Measurements from ENCODE around the gene DHRS3.

The DHRS3 gene

DNA sequence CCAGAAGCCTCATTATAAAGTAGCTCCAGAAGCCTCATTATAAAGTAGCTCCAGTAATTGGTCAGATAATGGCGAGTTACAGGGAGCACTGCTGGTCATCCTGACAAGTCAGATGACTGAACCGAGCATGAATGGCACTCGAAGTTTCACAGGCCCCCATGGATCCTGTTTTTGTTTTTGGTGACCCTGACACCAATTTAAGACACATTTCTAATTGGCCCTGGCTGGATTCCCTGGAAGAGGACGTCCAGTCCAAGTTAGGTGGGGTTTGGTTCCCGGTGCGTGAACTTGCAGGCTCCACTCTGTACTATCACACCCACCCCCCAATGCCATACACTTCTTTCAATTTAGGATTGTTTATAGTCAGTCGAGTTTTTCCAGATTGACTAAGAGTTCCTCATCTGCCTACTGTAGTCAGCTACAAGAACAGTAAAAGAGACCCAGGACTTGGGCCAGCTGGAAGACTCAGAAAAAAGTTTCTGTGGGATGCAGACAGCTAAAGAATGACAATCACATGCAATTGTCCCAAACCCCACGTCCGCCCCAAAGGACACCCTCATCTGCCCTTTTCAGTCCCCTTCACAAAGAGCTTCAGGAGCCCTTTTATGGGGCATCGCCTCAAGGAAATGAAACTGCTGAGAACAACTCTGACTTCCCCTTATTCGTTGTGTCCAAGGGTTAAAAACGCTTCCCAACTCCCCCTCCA lies 2.7 kb downstream of the DHRS3 start:
- no peaks in the 10 kb centered on the region for H3K36me3 ChIP-seq (replicated peaks; ENCODE audit: low read depth, low read length)
- H3K27me3 ChIP-seq (ENCODE audit: low read depth, low read length) = no peaks in the 10 kb centered on the region
- H2AFZ ChIP-seq (ENCODE audit: low read depth, low read length) = no peak overlapping the region
- no peak overlapping the region for H3K4me2 ChIP-seq (ENCODE audit: low read length)
- H3K4me3 ChIP-seq (ENCODE audit: low read length) = no peak overlapping the region
- no peaks in the 10 kb centered on the region for H3K9me3 ChIP-seq (ENCODE audit: insufficient read depth, low read length)
- H4K20me1 ChIP-seq (ENCODE audit: insufficient read depth, low read length) = no peaks in the 10 kb centered on the region
- H3K4me1 ChIP-seq (ENCODE audit: low read length) = peaks cover 8% of the 10 kb centered on the region
- H3K27ac ChIP-seq (ENCODE audit: low read length) = no peak overlapping the region
- H3K79me2 ChIP-seq (ENCODE audit: low read length) = no peaks in the 10 kb centered on the region
- TF ChIP-seq, protein P1, sequence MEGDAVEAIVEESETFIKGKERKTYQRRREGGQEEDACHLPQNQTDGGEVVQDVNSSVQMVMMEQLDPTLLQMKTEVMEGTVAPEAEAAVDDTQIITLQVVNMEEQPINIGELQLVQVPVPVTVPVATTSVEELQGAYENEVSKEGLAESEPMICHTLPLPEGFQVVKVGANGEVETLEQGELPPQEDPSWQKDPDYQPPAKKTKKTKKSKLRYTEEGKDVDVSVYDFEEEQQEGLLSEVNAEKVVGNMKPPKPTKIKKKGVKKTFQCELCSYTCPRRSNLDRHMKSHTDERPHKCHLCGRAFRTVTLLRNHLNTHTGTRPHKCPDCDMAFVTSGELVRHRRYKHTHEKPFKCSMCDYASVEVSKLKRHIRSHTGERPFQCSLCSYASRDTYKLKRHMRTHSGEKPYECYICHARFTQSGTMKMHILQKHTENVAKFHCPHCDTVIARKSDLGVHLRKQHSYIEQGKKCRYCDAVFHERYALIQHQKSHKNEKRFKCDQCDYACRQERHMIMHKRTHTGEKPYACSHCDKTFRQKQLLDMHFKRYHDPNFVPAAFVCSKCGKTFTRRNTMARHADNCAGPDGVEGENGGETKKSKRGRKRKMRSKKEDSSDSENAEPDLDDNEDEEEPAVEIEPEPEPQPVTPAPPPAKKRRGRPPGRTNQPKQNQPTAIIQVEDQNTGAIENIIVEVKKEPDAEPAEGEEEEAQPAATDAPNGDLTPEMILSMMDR (IDR thresholded peaks at IDR 0.05; ENCODE audit: low read depth, low read length) = no peak
- TF ChIP-seq EZH2phosphoT487 (IDR thresholded peaks at IDR 0.05; ENCODE audit: low read depth) = no peak
- no peak overlapping the region for H3K9ac ChIP-seq (ENCODE audit: low read length)

DNA sequence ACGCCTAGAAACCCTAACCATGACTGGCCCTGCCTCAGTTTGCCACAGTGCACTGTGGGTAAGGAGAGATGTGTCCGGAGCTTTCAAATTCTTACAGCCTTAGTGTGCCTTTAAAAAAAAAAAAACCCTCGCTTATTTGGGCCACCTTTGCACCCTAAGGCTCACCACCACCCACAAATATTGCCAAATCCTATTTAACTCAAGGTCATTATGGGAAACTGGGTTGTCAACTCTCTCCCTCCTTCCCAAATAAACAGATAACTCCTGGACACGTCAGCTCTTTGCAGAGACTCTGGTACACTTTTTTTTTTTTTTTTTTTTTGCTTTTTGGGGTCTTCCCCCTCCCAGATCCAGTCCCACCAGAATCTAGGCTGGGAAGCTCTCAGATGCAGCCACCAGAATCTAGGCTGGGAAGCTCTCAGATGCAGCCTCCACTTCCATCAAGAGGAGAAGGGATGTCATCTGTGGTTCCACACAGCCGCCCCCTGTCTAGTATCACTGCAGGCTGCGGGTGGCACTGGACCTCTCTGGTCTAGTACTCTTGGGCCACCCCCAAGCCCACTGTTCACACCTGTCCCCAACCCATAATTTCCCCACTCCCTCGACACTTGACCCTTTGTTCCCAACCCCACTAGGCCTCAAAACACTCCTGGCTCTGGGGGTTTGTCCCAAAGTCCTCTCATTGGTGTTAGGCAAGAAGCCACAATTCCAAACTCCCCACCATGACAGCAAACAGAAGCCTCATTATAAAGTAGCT lies 3.4 kb downstream of the DHRS3 start:
- H2AFZ ChIP-seq (ENCODE audit: low read depth, low read length) = no peak overlapping the region
- no peak overlapping the region for H3K27ac ChIP-seq (ENCODE audit: low read length)
- no peaks in the 10 kb centered on the region for H3K27me3 ChIP-seq (ENCODE audit: low read depth, low read length)
- H3K36me3 ChIP-seq (replicated peaks; ENCODE audit: low read depth, low read length) = no peaks in the 10 kb centered on the region
- no peak for TF ChIP-seq EZH2phosphoT487 (IDR thresholded peaks at IDR 0.05; ENCODE audit: low read depth)
- TF ChIP-seq, protein P1 (IDR thresholded peaks at IDR 0.05; ENCODE audit: low read depth, low read length) = no peak
- H3K4me3 ChIP-seq (ENCODE audit: low read length) = no peak overlapping the region
- no peaks in the 10 kb centered on the region for H3K9me3 ChIP-seq (ENCODE audit: insufficient read depth, low read length)
- H3K79me2 ChIP-seq (ENCODE audit: low read length) = no peaks in the 10 kb centered on the region
- H3K9ac ChIP-seq (ENCODE audit: low read length) = no peak overlapping the region
- no peak overlapping the region for H3K4me2 ChIP-seq (ENCODE audit: low read length)
- H4K20me1 ChIP-seq (ENCODE audit: insufficient read depth, low read length) = no peaks in the 10 kb centered on the region
- peaks cover 8% of the 10 kb centered on the region for H3K4me1 ChIP-seq (ENCODE audit: low read length)

DNA sequence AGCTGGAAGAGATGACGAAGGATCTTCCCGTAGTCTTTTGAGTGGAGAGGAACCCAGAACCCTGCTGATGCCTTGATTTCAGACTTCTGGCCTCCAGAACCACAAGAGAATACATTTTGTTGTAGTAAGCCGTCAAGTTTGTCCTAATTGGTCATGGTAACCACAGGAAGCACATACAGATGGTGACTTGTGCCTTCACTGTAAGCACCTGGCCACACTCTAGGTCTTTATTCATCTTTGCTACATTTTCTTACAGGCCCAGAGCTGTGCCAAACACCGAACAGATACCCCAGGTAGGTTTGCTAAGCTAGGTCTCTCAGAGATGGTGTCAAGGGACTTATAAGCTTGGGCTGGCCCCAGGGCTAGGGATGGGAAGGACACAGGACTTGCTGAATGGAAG lies 4.8 kb downstream of the DHRS3 start:
- Histone ChIP-seq H4K20me1 (ENCODE audit: insufficient read depth, low read length) (no peaks in the 10 kb centered on the region), H3K9ac (ENCODE audit: low read length) (no peak overlapping the region), H3K79me2 (ENCODE audit: low read length) (no peaks in the 10 kb centered on the region), H2AFZ (ENCODE audit: low read depth, low read length) (no peak overlapping the region), H3K27ac (ENCODE audit: low read length) (no peak overlapping the region), H3K4me2 (ENCODE audit: low read length) (no peak overlapping the region), H3K4me1 (ENCODE audit: low read length) (peaks cover 8% of the 10 kb centered on the region), H3K27me3 (ENCODE audit: low read depth, low read length) (no peaks in the 10 kb centered on the region), H3K9me3 (ENCODE audit: insufficient read depth, low read length) (no peaks in the 10 kb centered on the region), H3K36me3 (replicated peaks; ENCODE audit: low read depth, low read length) (no peaks in the 10 kb centered on the region), H3K4me3 (ENCODE audit: low read length) (no peak overlapping the region)
- TF ChIP-seq EZH2phosphoT487 (IDR thresholded peaks at IDR 0.05; ENCODE audit: low read depth) = no peak
- TF ChIP-seq, protein P1 (IDR thresholded peaks at IDR 0.05; ENCODE audit: low read depth, low read length) = no peak

DNA sequence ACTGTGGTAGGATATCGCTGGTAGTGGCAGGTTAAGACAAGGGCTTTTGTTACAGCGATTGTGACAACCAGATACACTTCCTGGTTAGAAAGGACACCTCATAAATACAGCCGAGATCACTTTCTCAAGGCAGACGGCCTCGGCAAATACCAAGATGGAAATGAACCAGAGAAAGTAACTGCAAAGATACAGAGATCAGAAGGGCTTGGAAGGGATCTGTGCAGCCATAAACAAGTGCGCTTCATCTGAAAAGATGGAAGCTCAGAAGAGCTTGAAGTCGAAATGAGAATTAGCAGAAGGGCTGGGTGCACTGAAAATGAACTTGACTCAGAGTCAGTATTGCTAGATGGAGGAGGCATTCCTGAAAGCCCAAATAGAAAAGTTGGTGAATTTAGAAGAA lies 7.1 kb downstream of the DHRS3 start:
- TF ChIP-seq, protein P1 (IDR thresholded peaks at IDR 0.05; ENCODE audit: low read depth, low read length) = no peak
- TF ChIP-seq EZH2phosphoT487 (IDR thresholded peaks at IDR 0.05; ENCODE audit: low read depth) = no peak
- Histone ChIP-seq H3K9me3 (ENCODE audit: insufficient read depth, low read length) (no peaks in the 10 kb centered on the region), H2AFZ (ENCODE audit: low read depth, low read length) (no peak overlapping the region), H3K4me2 (ENCODE audit: low read length) (no peak overlapping the region), H3K9ac (ENCODE audit: low read length) (no peak overlapping the region), H3K4me1 (ENCODE audit: low read length) (peaks cover 8% of the 10 kb centered on the region), H3K36me3 (replicated peaks; ENCODE audit: low read depth, low read length) (no peaks in the 10 kb centered on the region), H3K27me3 (ENCODE audit: low read depth, low read length) (no peaks in the 10 kb centered on the region), H3K79me2 (ENCODE audit: low read length) (no peaks in the 10 kb centered on the region), H3K27ac (ENCODE audit: low read length) (no peak overlapping the region), H3K4me3 (ENCODE audit: low read length) (no peak overlapping the region), H4K20me1 (ENCODE audit: insufficient read depth, low read length) (no peaks in the 10 kb centered on the region)
